ENCODE measurements around the gene PHLPP1. TPM values are rescaled to one million over a fixed set of nuclear protein-coding genes. Genes with fewer than 3 reads are reported as not detected.
"Not testable (repeated sequence)": the region's sequence is repeated elsewhere in the genome, so short reads cannot be mapped to it uniquely, and the experiment has no call there.

PHLPP1 gene
- total RNA-seq, 2 experiments from 2014 or later, result 8.0 to 8.7 TPM

- H3K4me1 Mint-ChIP-seq (ENCODE audit: low read depth); H3K9me3 Mint-ChIP-seq; POLR2A ChIA-PET; intact Hi-C loops (cut with micrococcal nuclease); H3K27ac Mint-ChIP-seq; H3K4me3 Mint-ChIP-seq; H3K36me3 Mint-ChIP-seq; DNase-seq; H3K27me3 Mint-ChIP-seq: not testable (repeated sequence)
- CTCF ChIA-PET, result interaction anchor here (0.8 to 1.5 kb wide), 3 partner anchors 10 to 276 kb away, joined by 3 to 5 read pairs (median 4); no protein-coding TSS in a partner anchor
Observed at GRCh38 chr18:62706879-62707278, 8.5 kb upstream of the PHLPP1 start.

GRCh38 chr18:62709908-62710307 lies 5.4 kb upstream of the PHLPP1 start:
- not testable (repeated sequence) for H3K27me3 Mint-ChIP-seq
- CTCF ChIA-PET, result interaction anchor here (0.7 to 1.4 kb wide), 3 partner anchors 248 to 273 kb away, joined by 3 to 5 read pairs (median 3); no protein-coding TSS in a partner anchor

GRCh38 chr18:62710417-62710816 lies 4.9 kb upstream of the PHLPP1 start:
- Mint-ChIP-seq H3K4me3 (no peak overlapping the region), H3K36me3 (no peaks in the 10 kb centered on the region), H3K9me3 (no peaks in the 10 kb centered on the region), H3K27ac (no peak overlapping the region), H3K27me3 (peaks cover 2% of the 10 kb centered on the region), H3K4me1 (ENCODE audit: low read depth) (peaks cover 6% of the 10 kb centered on the region)
- intact Hi-C loops (cut with micrococcal nuclease), result no loop called here
- no peak for DNase-seq
- CTCF ChIA-PET, result interaction anchor here (0.7 to 1.4 kb wide), 3 partner anchors 248 to 272 kb away, joined by 3 to 5 read pairs (median 3); no protein-coding TSS in a partner anchor
- POLR2A ChIA-PET, result interaction anchor here (0.6 kb wide), 1 partner anchor 101 kb away, joined by 3 read pairs; no protein-coding TSS in a partner anchor

More at GRCh38 chr18:62709908-62710307, 5.4 kb upstream of the PHLPP1 start:
- H3K4me1 Mint-ChIP-seq (ENCODE audit: low read depth); intact Hi-C loops (cut with micrococcal nuclease); H3K27ac Mint-ChIP-seq; POLR2A ChIA-PET; DNase-seq; H3K4me3 Mint-ChIP-seq; H3K36me3 Mint-ChIP-seq; H3K9me3 Mint-ChIP-seq: not testable (repeated sequence)

GRCh38 chr18:62711781-62712180 lies 3.6 kb upstream of the PHLPP1 start:
- no peak for DNase-seq
- H3K9me3 Mint-ChIP-seq, result no peaks in the 10 kb centered on the region
- ChIA-PET POLR2A (no interaction called here), CTCF (interaction anchor here (1.0 kb wide), 1 partner anchor 270 kb away, joined by 5 read pairs; no protein-coding TSS in a partner anchor)
- no peaks in the 10 kb centered on the region for H3K36me3 Mint-ChIP-seq
- H3K27me3 Mint-ChIP-seq, result no peaks in the 10 kb centered on the region
- H3K4me3 Mint-ChIP-seq, result no peak overlapping the region
- H3K4me1 Mint-ChIP-seq (ENCODE audit: low read depth), result peaks cover 6% of the 10 kb centered on the region
- no peak overlapping the region for H3K27ac Mint-ChIP-seq
- intact Hi-C loops (cut with micrococcal nuclease), result no loop called here

- no peak for DNase-seq
- Mint-ChIP-seq H3K27me3 (no peaks in the 10 kb centered on the region), H3K4me1 (ENCODE audit: low read depth) (peaks cover 21% of the 10 kb centered on the region), H3K9me3 (no peaks in the 10 kb centered on the region), H3K27ac (no peak overlapping the region), H3K36me3 (no peaks in the 10 kb centered on the region), H3K4me3 (no peak overlapping the region)
- ChIA-PET CTCF (interaction anchor here (1.6 to 1.8 kb wide), 3 partner anchors 130 to 269 kb away, joined by 5 to 32 read pairs (median 5); no protein-coding TSS in a partner anchor), POLR2A (no interaction called here)
- intact Hi-C loops (cut with micrococcal nuclease), result loop anchor here (1.0 to 2.0 kb wide), 3 partner anchors 191 to 605 kb away; partner anchors contain the start of genes BCL2 and ZCCHC2
Observed at GRCh38 chr18:62713651-62714247, 1.6 kb upstream of the PHLPP1 start.

- Mint-ChIP-seq H3K9me3 (no peaks in the 10 kb centered on the region), H3K27me3 (peaks cover 2% of the 10 kb centered on the region), H3K27ac (peak overlapping the region; percentile 66), H3K4me1 (ENCODE audit: low read depth) (peaks cover 31% of the 10 kb centered on the region), H3K4me3 (peak overlapping the region; percentile 78), H3K36me3 (no peaks in the 10 kb centered on the region)
- ChIA-PET POLR2A (interaction anchor here (0.7 to 1.3 kb wide), 3 partner anchors 128 to 267 kb away, joined by 3 to 6 read pairs (median 4); no protein-coding TSS in a partner anchor), CTCF (interaction anchor here (0.5 to 2.5 kb wide), 24 partner anchors 31 to 716 kb away, joined by 3 to 65 read pairs (median 4); no protein-coding TSS in a partner anchor)
- peak; percentile 97 for DNase-seq
- intact Hi-C loops (cut with micrococcal nuclease), result loop anchor here (1.0 to 5.0 kb wide), 11 partner anchors 69 to 707 kb away; partner anchors contain the start of genes BCL2, PIGN, RELCH and TNFRSF11A
Observed at GRCh38 chr18:62714671-62715435, 488 bp upstream of the PHLPP1 start.

- no peaks in the 10 kb centered on the region for H3K36me3 Mint-ChIP-seq
- intact Hi-C loops (cut with micrococcal nuclease), result loop anchor here (1.0 to 5.0 kb wide), 11 partner anchors 55 to 706 kb away; partner anchors contain the start of genes BCL2, PIGN, RELCH and TNFRSF11A
- peak; percentile 75 for DNase-seq
- peaks cover 2% of the 10 kb centered on the region for H3K27me3 Mint-ChIP-seq
- H3K9me3 Mint-ChIP-seq, result no peaks in the 10 kb centered on the region
- peak overlapping the region; percentile 10 for H3K27ac Mint-ChIP-seq
- peak overlapping the region; percentile 65 for H3K4me3 Mint-ChIP-seq
- CTCF ChIA-PET, result interaction anchor here (1.1 to 2.5 kb wide), 10 partner anchors 9 to 301 kb away, joined by 3 to 65 read pairs (median 8); no protein-coding TSS in a partner anchor
- POLR2A ChIA-PET, result interaction anchor here (0.9 to 2.0 kb wide), 3 partner anchors 78 to 129 kb away, joined by 3 to 5 read pairs (median 4); no protein-coding TSS in a partner anchor
- peaks cover 38% of the 10 kb centered on the region for H3K4me1 Mint-ChIP-seq (ENCODE audit: low read depth)
Observed at GRCh38 chr18:62715759-62716615, 646 bp downstream of the PHLPP1 start.

GRCh38 chr18:62716619-62717168 lies 1.4 kb downstream of the PHLPP1 start:
- Mint-ChIP-seq H3K27me3 (peaks cover 2% of the 10 kb centered on the region), H3K9me3 (no peaks in the 10 kb centered on the region), H3K4me3 (peak overlapping the region; percentile 75), H3K36me3 (no peaks in the 10 kb centered on the region), H3K4me1 (ENCODE audit: low read depth) (peaks cover 39% of the 10 kb centered on the region), H3K27ac (peak overlapping the region; percentile 71)
- intact Hi-C loops (cut with micrococcal nuclease), result loop anchor here (1.0 to 5.0 kb wide), 6 partner anchors 25 to 446 kb away; partner anchors contain the start of gene TNFRSF11A
- ChIA-PET POLR2A (interaction anchor here (1.5 to 2.0 kb wide), 2 partner anchors 78 to 128 kb away, joined by 3 to 5 read pairs; no protein-coding TSS in a partner anchor), CTCF (interaction anchor here (0.6 to 2.5 kb wide), 8 partner anchors 9 to 266 kb away, joined by 3 to 65 read pairs (median 7); no protein-coding TSS in a partner anchor)
- DNase-seq, result peak; percentile 49

- no peaks in the 10 kb centered on the region for H3K9me3 Mint-ChIP-seq
- DNase-seq, result peak; percentile 71
- CTCF ChIA-PET, result interaction anchor here (0.6 to 2.1 kb wide), 6 partner anchors 10 to 265 kb away, joined by 3 to 11 read pairs (median 4); no protein-coding TSS in a partner anchor
Observed at GRCh38 chr18:62717169-62717924, 2.0 kb downstream of the PHLPP1 start.

More at GRCh38 chr18:62717169-62717924, 2.0 kb downstream of the PHLPP1 start:
- peaks cover 2% of the 10 kb centered on the region for H3K27me3 Mint-ChIP-seq
- intact Hi-C loops (cut with micrococcal nuclease), result loop anchor here (1.0 to 5.0 kb wide), 6 partner anchors 24 to 445 kb away; partner anchors contain the start of gene TNFRSF11A
- H3K4me1 Mint-ChIP-seq (ENCODE audit: low read depth), result peaks cover 39% of the 10 kb centered on the region
- POLR2A ChIA-PET, result interaction anchor here (0.7 to 2.0 kb wide), 3 partner anchors 77 to 212 kb away, joined by 3 to 5 read pairs (median 4); no protein-coding TSS in a partner anchor
- peak overlapping the region; percentile 75 for H3K4me3 Mint-ChIP-seq
- no peaks in the 10 kb centered on the region for H3K36me3 Mint-ChIP-seq
- peak overlapping the region; percentile 71 for H3K27ac Mint-ChIP-seq
